ENCODE measurements around the gene TBL1Y. TPM values are rescaled to one million over a fixed set of nuclear protein-coding genes. Genes with fewer than 3 reads are reported as not detected.
"Not testable (repeated sequence)": the region's sequence is repeated elsewhere in the genome, so short reads cannot be mapped to it uniquely, and the experiment has no call there.

TBL1Y gene
- total and polyA plus RNA-seq, 2 of the 4 experiments (the other 2 are of a cell fraction): not detected

DNA sequence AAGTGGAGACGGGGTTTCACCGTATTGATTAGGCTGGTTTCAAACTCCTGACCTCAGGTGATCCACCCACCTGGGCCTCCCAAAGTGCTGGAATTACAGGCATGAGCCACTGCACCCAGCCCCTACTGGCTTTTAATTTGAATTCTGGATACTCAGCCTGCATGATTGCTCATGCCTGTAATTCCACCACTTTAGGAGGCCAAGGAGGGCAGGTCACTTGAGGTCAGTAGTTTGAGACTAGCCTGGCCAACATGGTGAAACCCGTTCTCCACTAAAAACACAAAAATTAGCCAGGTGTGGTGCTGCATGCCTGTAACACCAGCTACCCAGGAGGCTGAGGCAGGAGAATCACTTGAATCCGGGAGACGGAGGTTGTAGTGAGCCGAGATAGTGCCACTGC, 2.5 kb upstream of the TBL1Y start:
- H3K4me2 ChIP-seq (ENCODE audit: low read depth, low read length); H4K5ac ChIP-seq (ENCODE audit: low read depth, low read length); H3K27ac ChIP-seq (ENCODE audit: insufficient read depth, low read length); in situ Hi-C loops (cut with MboI; ENCODE audit: low sequenced_read_pairs); BruUV-seq (replicated peaks); ATAC-seq (ENCODE audit: low read depth); H3K9ac ChIP-seq (ENCODE audit: low read depth, low read length); H4K20me1 ChIP-seq (ENCODE audit: insufficient read depth, low read length); POLR2A ChIA-PET (ENCODE audit: unreplicated experiment); CTCF ChIA-PET; H2BK20ac ChIP-seq (ENCODE audit: low read depth, low read length); H4K8ac ChIP-seq (ENCODE audit: low read depth in 2 of 2, low read length in 2 of 2); H3K9me1 ChIP-seq (ENCODE audit: insufficient read depth, low read length); H3K36me3 ChIP-seq (ENCODE audit: control insufficient read depth, insufficient read depth, low read length); H3K4ac ChIP-seq (ENCODE audit: low read depth, low read length); H3K4me3 ChIP-seq (ENCODE audit: insufficient read depth, low read depth, low read length); H2BK120ac ChIP-seq (ENCODE audit: low read depth, low read length); H3K27me3 ChIP-seq (ENCODE audit: control insufficient read depth, insufficient read depth, low read length); H3K56ac ChIP-seq (ENCODE audit: extremely low read depth, insufficient read depth, low read length); H3K14ac ChIP-seq (replicated peaks; ENCODE audit: low read depth, low read length); H3K18ac ChIP-seq (ENCODE audit: low read depth, low read length); H2AK5ac ChIP-seq (ENCODE audit: low read depth, low read length); intact Hi-C loops (cut with micrococcal nuclease); H2AK9ac ChIP-seq (replicated peaks; ENCODE audit: low read depth, low read length, poor library complexity); H3K23ac ChIP-seq (ENCODE audit: low read depth, low read length); H4K91ac ChIP-seq (ENCODE audit: insufficient read depth, low read depth, low read length); dilution Hi-C loops (cut with HindIII; ENCODE audit: low sequenced_read_pairs, unreplicated experiment); H2BK5ac ChIP-seq (ENCODE audit: low read depth, low read length, poor library complexity, severe bottlenecking); H3K4me1 ChIP-seq (ENCODE audit: control insufficient read depth, insufficient read depth, low read length); H2BK15ac ChIP-seq (ENCODE audit: low read depth, low read length); H3K79me1 ChIP-seq (ENCODE audit: low read depth in 1 of 2, low read length in 2 of 2); H2AFZ ChIP-seq (replicated peaks; ENCODE audit: low read length, poor library complexity); DNase-seq; H3K9me3 ChIP-seq (ENCODE audit: control insufficient read depth, insufficient read depth, low read length): not testable (repeated sequence)
- WGBS, 2 experiments (ENCODE audit: extremely low coverage in 2 of 2, insufficient read length in 1 of 2): no CpG with 5 or more reads among the region's 6 CpGs

Data from IMR-90 (cell line).